ENCODE data around the gene CLEC7A. TPM values are rescaled to one million over a fixed set of nuclear protein-coding genes. Genes with fewer than 3 reads are reported as not detected.

The CLEC7A gene
- total RNA-seq, 4 donors from 2014 or later = 2.8 to 14.4 (median 4.7) TPM

DNA sequence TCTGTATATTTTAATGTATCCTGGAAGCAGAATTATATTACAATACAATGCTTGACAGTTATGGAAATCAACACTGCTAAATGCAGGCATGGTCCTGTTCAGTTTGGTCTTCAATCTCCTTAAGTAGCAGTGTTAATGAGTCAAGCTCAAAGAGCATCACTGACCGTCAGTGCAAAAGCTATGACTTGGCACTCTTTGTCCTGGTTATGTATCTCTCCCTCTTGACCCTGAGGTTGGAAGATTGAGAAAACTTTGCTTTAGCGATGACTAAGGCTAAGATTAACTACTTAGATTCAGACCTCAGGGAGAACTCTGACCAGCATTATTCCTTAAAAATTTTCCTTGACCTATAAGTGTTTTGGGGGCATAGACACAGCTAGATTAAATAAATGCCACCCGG, 10.9 kb downstream of the CLEC7A start:
- no peak for TF ChIP-seq POLR2A (IDR thresholded peaks at IDR 0.05)
- TF ChIP-seq CTCF (IDR thresholded peaks at IDR 0.05) = no peak
- Histone ChIP-seq H3K36me3 (no peaks in the 10 kb centered on the region), H3K4me1 (no peaks in the 10 kb centered on the region), H3K27me3 (no peaks in the 10 kb centered on the region), H3K9me3 (no peaks in the 10 kb centered on the region), H3K27ac (no peak overlapping the region), H3K4me3 (no peak overlapping the region)
- intact Hi-C loops (cut with DNase I; ENCODE audit: low total_unique reads) = no loop called here
- no peak for DNase-seq

GRCh38 chr12:10115890-10116289, 14.1 kb downstream of the CLEC7A start:
- DNase-seq = no peak
- H3K27ac ChIP-seq = no peak overlapping the region
- H3K36me3 ChIP-seq = no peaks in the 10 kb centered on the region
- H3K4me3 ChIP-seq = no peak overlapping the region
- TF ChIP-seq CTCF (IDR thresholded peaks at IDR 0.05) (no peak), POLR2A (IDR thresholded peaks at IDR 0.05) (no peak)
- H3K4me1 ChIP-seq = no peaks in the 10 kb centered on the region
- no peaks in the 10 kb centered on the region for H3K27me3 ChIP-seq
- H3K9me3 ChIP-seq = no peaks in the 10 kb centered on the region
- intact Hi-C loops (cut with DNase I; ENCODE audit: low total_unique reads) = no loop called here

DNA sequence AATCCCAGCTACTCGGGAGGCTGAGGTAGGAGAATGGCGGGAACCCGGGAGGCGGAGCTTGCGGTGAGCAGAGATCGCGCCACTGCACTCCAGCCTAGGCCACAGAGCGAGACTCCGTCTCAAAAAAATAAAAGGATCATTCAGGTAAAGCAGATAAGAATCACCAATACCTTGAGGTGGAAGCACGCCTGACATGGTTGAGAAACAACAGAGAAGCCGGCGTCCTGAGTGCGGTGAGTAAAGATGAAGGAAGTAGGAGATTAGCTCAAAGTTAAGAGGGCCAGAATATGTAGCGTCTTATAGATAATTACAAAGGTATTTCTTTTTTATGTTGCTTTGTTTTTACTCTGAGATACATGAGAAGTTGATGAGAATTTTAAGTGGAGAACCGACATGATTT, 14.7 kb downstream of the CLEC7A start:
- Histone ChIP-seq H3K9me3 (no peaks in the 10 kb centered on the region), H3K36me3 (no peaks in the 10 kb centered on the region), H3K27ac (no peak overlapping the region), H3K4me3 (no peak overlapping the region), H3K27me3 (no peaks in the 10 kb centered on the region), H3K4me1 (no peaks in the 10 kb centered on the region)
- intact Hi-C loops (cut with DNase I; ENCODE audit: low total_unique reads) = no loop called here
- no peak for DNase-seq
- TF ChIP-seq POLR2A (IDR thresholded peaks at IDR 0.05) (no peak), CTCF (IDR thresholded peaks at IDR 0.05) (no peak)

DNA sequence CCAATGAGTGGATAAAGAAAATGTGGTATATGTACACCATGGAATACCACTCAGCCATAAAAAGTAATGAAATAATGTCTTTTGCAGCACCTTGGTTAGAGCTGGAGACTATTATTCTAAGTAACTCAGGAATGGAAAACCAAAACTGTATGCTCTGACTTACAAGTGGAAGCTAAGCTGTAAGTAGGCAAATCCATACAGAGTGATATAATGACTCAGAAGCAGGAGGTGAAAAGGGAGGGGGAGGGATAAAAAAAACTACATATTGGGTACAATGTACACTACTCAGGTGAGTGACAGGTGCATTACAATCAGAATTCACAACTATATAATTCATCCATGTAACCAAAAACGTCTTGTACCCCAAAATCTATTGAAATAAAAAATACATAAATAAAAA, 16.1 kb downstream of the CLEC7A start:
- intact Hi-C loops (cut with DNase I; ENCODE audit: low total_unique reads) = no loop called here
- no peaks in the 10 kb centered on the region for H3K9me3 ChIP-seq
- no peak for DNase-seq
- no peaks in the 10 kb centered on the region for H3K36me3 ChIP-seq
- no peaks in the 10 kb centered on the region for H3K4me1 ChIP-seq
- no peak overlapping the region for H3K4me3 ChIP-seq
- H3K27ac ChIP-seq = no peak overlapping the region
- H3K27me3 ChIP-seq = no peaks in the 10 kb centered on the region
- TF ChIP-seq POLR2A (IDR thresholded peaks at IDR 0.05) (no peak), CTCF (IDR thresholded peaks at IDR 0.05) (no peak)

DNA sequence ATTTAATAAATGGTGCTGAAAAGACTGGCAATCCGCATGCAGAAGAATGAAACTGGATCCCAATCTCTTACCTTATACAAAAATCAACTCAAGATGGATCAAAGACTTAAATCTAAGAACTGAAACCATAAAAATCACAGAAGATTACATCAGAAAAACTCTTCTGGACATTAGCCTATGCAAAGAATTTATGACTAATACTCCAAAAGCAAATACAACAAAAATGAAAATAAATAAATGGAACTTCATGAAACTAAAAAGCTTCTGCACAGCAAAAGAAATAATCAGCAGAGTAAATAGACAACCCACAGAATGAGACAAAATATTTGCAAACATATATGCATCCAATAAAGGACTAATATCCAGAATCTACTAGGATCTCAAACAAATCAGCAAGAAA, 16.9 kb downstream of the CLEC7A start:
- DNase-seq = no peak
- Histone ChIP-seq H3K4me3 (no peak overlapping the region), H3K36me3 (no peaks in the 10 kb centered on the region), H3K9me3 (no peaks in the 10 kb centered on the region), H3K27ac (no peak overlapping the region), H3K27me3 (no peaks in the 10 kb centered on the region), H3K4me1 (no peaks in the 10 kb centered on the region)
- intact Hi-C loops (cut with DNase I; ENCODE audit: low total_unique reads) = no loop called here
- TF ChIP-seq POLR2A (IDR thresholded peaks at IDR 0.05) (no peak), CTCF (IDR thresholded peaks at IDR 0.05) (no peak)

Data from uterus (tissue), 4 donors.